Neural progenitor cell (in vitro differentiated cells): ENCODE measurements around the gene JMJD8. TPM values are rescaled to one million over a fixed set of nuclear protein-coding genes. Genes with fewer than 3 reads are reported as not detected.
A peak's percentile ranks its signal among the peaks of the same experiment; 100 is the strongest.

Experiments used
- DNase-seq: peaks from one replicate; pipeline ENCODE4 v3.0.0-alpha.2; 2016; ENCODE audit warnings: low spot score
- H2AFZ ChIP-seq: fragments of 200-600 bp; sonication (generic); replicated peaks from 2 replicates; pipeline ENCODE4 v1.6.1; 2016; ENCODE audit warnings: antibody characterized with exemption
- H3F3A ChIP-seq: fragments of 200-600 bp; sonication (generic); 2 replicates; pipeline ENCODE4 v1.6.1; 2016; ENCODE audit warnings: antibody characterized with exemption, low read depth
- H3K27ac ChIP-seq: fragments of 200-600 bp; sonication (generic); 2 replicates; pipeline ENCODE4 v1.5.1; 2016; ENCODE audit warnings: mild to moderate bottlenecking
- H3K27me3 ChIP-seq: fragments of 200-600 bp; sonication (generic); 2 replicates; pipeline ENCODE4 v1.6.1; 2016; ENCODE audit warnings: mild to moderate bottlenecking, moderate library complexity
- H3K36me3 ChIP-seq: fragments of 200-600 bp; sonication (generic); 2 replicates; pipeline ENCODE4 v1.5.1; 2016
- H3K4me1 ChIP-seq: fragments of 200-600 bp; sonication (generic); 2 replicates; pipeline ENCODE4 v1.6.1; 2016; ENCODE audit warnings: mixed run types
- H3K4me2 ChIP-seq: fragments of 200-600 bp; sonication (generic); 2 replicates; pipeline ENCODE4 v1.6.1; 2016
- H3K4me3 ChIP-seq: fragments of 200-600 bp; sonication (generic); 2 replicates; pipeline ENCODE4 v1.5.1; 2016
- H3K79me2 ChIP-seq: fragments of 200-600 bp; sonication (generic); 2 replicates; pipeline ENCODE4 v1.6.1; 2016; ENCODE audit warnings: low read depth
- H3K9ac ChIP-seq: fragments of 200-600 bp; sonication (generic); 2 replicates; pipeline ENCODE4 v1.6.1; 2016
- H3K9me3 ChIP-seq: fragments of 200-600 bp; sonication (generic); 2 replicates; pipeline ENCODE4 v1.5.1; 2016; ENCODE audit warnings: low read depth
- H4K20me1 ChIP-seq: fragments of 200-600 bp; sonication (generic); 2 replicates; pipeline ENCODE4 v1.6.1; 2016; ENCODE audit warnings: low read depth
- H3K27ac Mint-ChIP-seq: 3 replicates; pipeline ENCODE4 v1.8.0; 2021; ENCODE audit warnings: mixed read lengths
- H3K27me3 Mint-ChIP-seq: 2 replicates; pipeline ENCODE4 v1.8.0; 2022; ENCODE audit warnings: low read depth, mild to moderate bottlenecking, inconsistent platforms, moderate library complexity, mixed read lengths; ENCODE audit not compliant: insufficient read depth
- H3K36me3 Mint-ChIP-seq: 3 replicates; pipeline ENCODE4 v1.8.0; 2021; ENCODE audit warnings: mixed read lengths
- H3K4me1 Mint-ChIP-seq: 3 replicates; pipeline ENCODE4 v1.8.0; 2021; ENCODE audit warnings: mixed read lengths
- H3K4me3 Mint-ChIP-seq: 3 replicates; pipeline ENCODE4 v1.8.0; 2021; ENCODE audit warnings: mild to moderate bottlenecking, moderate library complexity, mixed read lengths
- H3K9me3 Mint-ChIP-seq: 3 replicates; pipeline ENCODE4 v1.8.0; 2020; ENCODE audit warnings: mixed read lengths
- EZH2 ChIP-seq: fragments of 200-600 bp; sonication (generic); IDR thresholded peaks from 2 replicates; pipeline ENCODE4 v1.6.1; 2017; ENCODE audit warnings: antibody characterized with exemption, mild to moderate bottlenecking, moderate library complexity
- EZH2phosphoT487 ChIP-seq: fragments of 200-600 bp; sonication (generic); IDR thresholded peaks from 2 replicates; pipeline ENCODE4 v1.6.1; 2017; ENCODE audit warnings: antibody characterized with exemption
- total RNA-seq: library from RNA; depleted of rRNA; stranded (reverse); fragments of >200 nt; gene quantifications from 2 replicates; pipeline ENCODE4 v1.2.3, GENCODE V29; 2015; ENCODE audit warnings: low replicate concordance
- TF ChIP-seq, protein P1 (sequence below): fragments of 200-600 bp; sonication (generic); IDR thresholded peaks from 2 replicates; pipeline ENCODE4 v1.5.1; 2017; ENCODE audit warnings: antibody characterized with exemption, mild to moderate bottlenecking

The JMJD8 gene
- total RNA-seq, 1 donor from 2014 or later: 32.1 TPM

DNA sequence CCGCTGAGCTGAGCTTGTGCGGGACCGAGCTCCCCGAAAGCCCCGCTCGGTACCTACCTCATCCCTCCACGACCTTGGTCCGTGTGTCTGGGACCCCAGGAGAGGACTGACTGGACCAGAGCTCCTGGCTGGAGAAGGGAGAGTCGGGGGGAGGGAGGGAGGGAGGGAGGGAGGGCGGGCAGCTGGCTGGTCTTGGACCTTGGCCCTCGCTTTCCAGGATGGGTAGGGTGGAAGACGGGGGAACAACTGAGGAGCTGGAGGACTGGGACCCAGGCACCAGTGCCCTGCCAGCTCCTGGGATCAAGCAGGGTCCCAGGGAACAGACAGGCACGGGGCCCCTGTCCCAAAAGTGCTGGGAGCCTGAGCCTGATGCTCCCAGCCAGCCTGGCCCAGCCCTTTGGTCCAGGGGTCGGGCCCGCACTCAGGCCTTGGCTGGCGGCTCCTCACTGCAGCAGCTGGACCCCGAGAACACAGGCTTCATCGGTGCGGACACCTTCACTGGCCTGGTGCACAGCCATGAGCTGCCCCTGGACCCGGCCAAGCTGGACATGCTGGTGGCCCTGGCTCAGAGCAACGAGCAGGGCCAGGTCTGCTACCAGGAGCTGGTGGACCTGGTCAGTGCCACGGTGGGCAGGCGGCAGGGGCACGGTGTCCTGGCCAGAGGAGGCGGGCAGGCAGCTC, 8.1 kb downstream of the JMJD8 start:
- H3K27ac ChIP-seq: no peak overlapping the region
- H3K4me3 Mint-ChIP-seq: no peak overlapping the region
- H3K27me3 ChIP-seq: peaks cover 17% of the 10 kb centered on the region
- peaks cover 45% of the 10 kb centered on the region for H3F3A ChIP-seq
- TF ChIP-seq EZH2 (no peak), EZH2phosphoT487 (no peak)
- TF ChIP-seq, protein P1, sequence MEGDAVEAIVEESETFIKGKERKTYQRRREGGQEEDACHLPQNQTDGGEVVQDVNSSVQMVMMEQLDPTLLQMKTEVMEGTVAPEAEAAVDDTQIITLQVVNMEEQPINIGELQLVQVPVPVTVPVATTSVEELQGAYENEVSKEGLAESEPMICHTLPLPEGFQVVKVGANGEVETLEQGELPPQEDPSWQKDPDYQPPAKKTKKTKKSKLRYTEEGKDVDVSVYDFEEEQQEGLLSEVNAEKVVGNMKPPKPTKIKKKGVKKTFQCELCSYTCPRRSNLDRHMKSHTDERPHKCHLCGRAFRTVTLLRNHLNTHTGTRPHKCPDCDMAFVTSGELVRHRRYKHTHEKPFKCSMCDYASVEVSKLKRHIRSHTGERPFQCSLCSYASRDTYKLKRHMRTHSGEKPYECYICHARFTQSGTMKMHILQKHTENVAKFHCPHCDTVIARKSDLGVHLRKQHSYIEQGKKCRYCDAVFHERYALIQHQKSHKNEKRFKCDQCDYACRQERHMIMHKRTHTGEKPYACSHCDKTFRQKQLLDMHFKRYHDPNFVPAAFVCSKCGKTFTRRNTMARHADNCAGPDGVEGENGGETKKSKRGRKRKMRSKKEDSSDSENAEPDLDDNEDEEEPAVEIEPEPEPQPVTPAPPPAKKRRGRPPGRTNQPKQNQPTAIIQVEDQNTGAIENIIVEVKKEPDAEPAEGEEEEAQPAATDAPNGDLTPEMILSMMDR: no peak
- H3K79me2 ChIP-seq: peaks cover 4% of the 10 kb centered on the region
- no peaks in the 10 kb centered on the region for H3K9me3 Mint-ChIP-seq
- no peak overlapping the region for H3K9ac ChIP-seq
- no peak for DNase-seq
- H3K27ac Mint-ChIP-seq: no peak overlapping the region
- H4K20me1 ChIP-seq: peaks cover 26% of the 10 kb centered on the region
- peaks cover 7% of the 10 kb centered on the region for H3K4me1 ChIP-seq
- no peaks in the 10 kb centered on the region for H3K36me3 ChIP-seq
- H3K36me3 Mint-ChIP-seq: no peaks in the 10 kb centered on the region
- H3K27me3 Mint-ChIP-seq: peaks cover 2% of the 10 kb centered on the region
- H2AFZ ChIP-seq: no peak overlapping the region
- peaks cover 5% of the 10 kb centered on the region for H3K4me1 Mint-ChIP-seq
- peak overlapping the region; percentile 81 for H3K4me2 ChIP-seq
- H3K9me3 ChIP-seq: no peaks in the 10 kb centered on the region
- peak overlapping the region; percentile 50 for H3K4me3 ChIP-seq

DNA sequence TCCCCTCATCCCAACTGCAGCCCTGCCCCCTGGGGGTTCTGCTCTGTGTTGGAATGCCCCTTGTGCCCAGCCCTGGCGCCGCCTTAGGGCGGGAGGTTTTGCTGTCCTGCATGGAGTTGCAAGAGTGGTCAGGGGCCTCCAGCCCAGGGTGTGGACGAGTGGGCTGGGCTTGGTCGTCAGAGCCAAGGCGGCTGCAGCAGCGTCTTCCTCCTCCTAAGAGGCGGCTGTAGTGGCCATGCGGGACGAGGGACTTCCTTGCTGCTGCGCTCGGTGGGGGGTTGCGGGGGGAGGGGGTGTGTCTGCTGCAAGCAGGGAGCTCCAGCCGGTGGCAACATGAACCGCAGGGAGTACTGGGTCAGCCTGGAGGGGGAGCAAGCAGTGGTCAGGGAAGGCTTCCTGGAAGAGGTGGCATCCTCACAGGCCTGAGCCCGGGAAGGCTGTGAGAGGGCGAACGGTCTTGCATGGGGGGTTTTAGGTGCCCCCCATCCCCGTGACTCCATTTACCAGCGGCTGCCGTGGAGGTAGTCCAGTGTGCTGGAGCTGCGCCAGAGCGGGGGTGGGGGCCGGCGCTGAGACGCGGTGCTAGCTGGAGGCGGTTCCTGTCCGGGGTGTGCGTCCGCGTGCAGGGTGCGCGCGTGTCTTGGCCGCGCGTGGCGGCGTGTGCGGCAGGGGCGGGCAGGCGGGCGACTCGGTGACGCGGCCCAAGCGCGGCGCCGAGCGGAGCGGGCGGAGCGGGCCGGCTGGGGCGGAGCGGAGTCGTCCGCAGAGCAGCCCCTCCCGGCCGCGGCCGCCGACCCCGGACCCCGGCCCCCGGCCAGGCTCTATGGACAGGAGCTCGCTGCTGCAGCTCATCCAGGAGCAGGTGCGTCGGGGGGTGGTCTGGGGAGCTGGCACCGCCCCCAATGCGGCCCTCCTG, 8.9 kb downstream of the JMJD8 start, which contains the start of gene RHBDL1:
TSS of gene RHBDL1 (plus strand) at position 704 of the 916 bp plus-strand sequence. CDS start at position 824, 120 bp downstream.
- H4K20me1 ChIP-seq: peaks cover 22% of the 10 kb centered on the region
- TF ChIP-seq, protein P1: no peak
- no peak for TF ChIP-seq EZH2phosphoT487
- no peak for TF ChIP-seq EZH2
- Mint-ChIP-seq H3K4me1 (peaks cover 3% of the 10 kb centered on the region), H3K36me3 (no peaks in the 10 kb centered on the region), H3K27ac (no peak within 1 kb of the TSS), H3K4me3 (peak within 1 kb of the TSS; percentile 74), H3K9me3 (no peaks in the 10 kb centered on the region), H3K27me3 (peaks cover 2% of the 10 kb centered on the region)
- no peaks in the 10 kb centered on the region for H3K36me3 ChIP-seq
- H3K79me2 ChIP-seq: no peaks in the 10 kb centered on the region
- peaks cover 39% of the 10 kb centered on the region for H3F3A ChIP-seq
- H2AFZ ChIP-seq: no peak within 1 kb of the TSS
- peak within 1 kb of the TSS; percentile 81 for H3K4me2 ChIP-seq
- H3K9ac ChIP-seq: no peak within 1 kb of the TSS
- no peak within 1 kb of the TSS for H3K27ac ChIP-seq
- no peaks in the 10 kb centered on the region for H3K9me3 ChIP-seq
- DNase-seq: peak; percentile 61
- peaks cover 7% of the 10 kb centered on the region for H3K4me1 ChIP-seq
- peak within 1 kb of the TSS; percentile 50 for H3K4me3 ChIP-seq
- H3K27me3 ChIP-seq: peaks cover 17% of the 10 kb centered on the region

DNA sequence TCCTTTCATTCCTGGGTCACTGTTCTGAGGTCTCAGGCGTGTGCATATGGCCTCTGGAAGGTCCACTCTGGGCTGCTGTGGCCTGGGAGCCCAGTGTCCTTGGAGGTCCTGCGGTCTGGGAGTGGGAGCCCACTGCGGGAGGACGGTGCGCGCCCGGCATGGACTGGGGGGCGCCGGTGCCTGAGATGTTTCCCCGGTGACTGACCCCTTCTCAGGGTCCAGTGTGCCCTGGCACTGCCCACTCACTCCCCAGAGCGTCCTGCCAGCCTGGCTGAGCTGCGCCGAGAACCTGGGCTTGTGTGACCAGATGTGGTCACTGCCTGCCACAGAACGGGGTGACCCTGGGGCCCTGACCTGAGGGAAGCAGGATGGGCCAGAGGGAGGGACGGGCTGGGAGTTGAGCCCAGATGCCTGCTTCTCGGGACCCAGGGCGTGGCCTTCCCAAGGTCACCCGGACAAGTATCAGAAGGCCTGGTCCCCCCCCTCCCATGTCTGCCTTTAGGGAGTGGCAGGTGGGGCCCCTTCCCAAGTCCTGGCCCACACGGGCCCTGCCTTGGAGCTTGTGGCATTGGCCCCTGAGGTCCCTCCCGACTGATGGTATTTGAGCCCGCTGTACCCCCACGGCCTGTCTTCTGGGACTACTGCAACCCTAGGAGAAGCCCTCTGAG, 9.8 kb downstream of the JMJD8 start:
- no peak overlapping the region for H3K27ac Mint-ChIP-seq
- H3K4me1 ChIP-seq: peaks cover 7% of the 10 kb centered on the region
- peak overlapping the region; percentile 81 for H3K4me2 ChIP-seq
- H3K4me3 ChIP-seq: no peak overlapping the region
- no peaks in the 10 kb centered on the region for H3K36me3 ChIP-seq
- H3K36me3 Mint-ChIP-seq: no peaks in the 10 kb centered on the region
- no peaks in the 10 kb centered on the region for H3K9me3 Mint-ChIP-seq
- H3K27me3 Mint-ChIP-seq: peaks cover 2% of the 10 kb centered on the region
- DNase-seq: no peak
- H3K9ac ChIP-seq: no peak overlapping the region
- H3K27me3 ChIP-seq: peaks cover 17% of the 10 kb centered on the region
- H3F3A ChIP-seq: peaks cover 34% of the 10 kb centered on the region
- no peak overlapping the region for H3K27ac ChIP-seq
- peaks cover 30% of the 10 kb centered on the region for H4K20me1 ChIP-seq
- no peak overlapping the region for H2AFZ ChIP-seq
- H3K4me1 Mint-ChIP-seq: peaks cover 3% of the 10 kb centered on the region
- H3K9me3 ChIP-seq: no peaks in the 10 kb centered on the region
- H3K79me2 ChIP-seq: peaks cover 1% of the 10 kb centered on the region
- no peak overlapping the region for H3K4me3 Mint-ChIP-seq
- TF ChIP-seq, protein P1: no peak
- TF ChIP-seq EZH2 (no peak), EZH2phosphoT487 (no peak)
